Panc1 (cell line): ENCODE measurements around the gene AHRR. TPM values are rescaled to one million over a fixed set of nuclear protein-coding genes. Genes with fewer than 3 reads are reported as not detected.
"Not testable (repeated sequence)": the region's sequence is repeated elsewhere in the genome, so short reads cannot be mapped to it uniquely, and the experiment has no call there.

Experiments
- ATAC-seq: fragments of 200-7000 bp; cut with Tn5 transposase; 2 replicates; pipeline ENCODE4 v1.9.1; 2020; ENCODE audit warnings: mild to moderate bottlenecking, moderate library complexity
- BruUV-seq: library from RNA; stranded (reverse); fragments of 400-500 nt; replicated peaks from 2 replicates; lab custom pipeline; 2021; lab: Mats Ljungman, UMichigan
- CTCF ChIA-PET: fragments of 300-600 bp; sonication (Branson Sonifier 250); formaldehyde crosslinking; loops from one replicate; lab custom pipeline; 2022; ENCODE audit warnings: antibody characterized with exemption; lab: Charles Lee
- POLR2A ChIA-PET: fragments of 300-600 bp; sonication (Branson Sonifier 250); formaldehyde crosslinking; loops from one replicate; lab custom pipeline; 2022; ENCODE audit warnings: antibody characterized with exemption; lab: Charles Lee
- DNase-seq: peaks from one replicate; pipeline ENCODE4 v3.0.0-alpha.2; 2010; ENCODE audit warnings: low read depth, low spot score
- H3K27ac ChIP-seq: 2 replicates; pipeline ENCODE4 v1.5.1; 2011; ENCODE audit warnings: mild to moderate bottlenecking, low read length, inconsistent platforms
- H3K27me3 ChIP-seq: fragments of 200-500 bp; sonication (Bioruptor generic); 2 replicates; pipeline ENCODE4 v1.6.0; 2014; ENCODE audit warnings: low read length, inconsistent platforms; ENCODE audit not compliant: control insufficient read depth, insufficient read depth
- H3K36me3 ChIP-seq: fragments of 200-500 bp; sonication (Bioruptor generic); 2 replicates; pipeline ENCODE4 v1.5.1; 2014; ENCODE audit warnings: inconsistent platforms, mild to moderate bottlenecking, low read length, moderate library complexity; ENCODE audit not compliant: control insufficient read depth, insufficient read depth
- H3K4me1 ChIP-seq: 2 replicates; pipeline ENCODE4 v1.5.1; 2011; ENCODE audit warnings: inconsistent platforms, mild to moderate bottlenecking, low read length, moderate library complexity; ENCODE audit not compliant: control insufficient read depth, insufficient read depth
- H3K4me3 ChIP-seq, 2 experiments: 2 replicates each; pipeline ENCODE4 v1.5.1; 2011 to 2012; ENCODE audit warnings: low read depth in 2 of 2, low read length in 2 of 2, mild to moderate bottlenecking in 2 of 2, inconsistent platforms in 1 of 2, moderate library complexity in 1 of 2
- H3K9me3 ChIP-seq: fragments of 200-500 bp; sonication (Bioruptor generic); 2 replicates; pipeline ENCODE4 v1.5.1; 2014; ENCODE audit warnings: low read depth, mild to moderate bottlenecking, inconsistent platforms, low read length, moderate library complexity; ENCODE audit not compliant: control insufficient read depth, insufficient read depth
- CTCF ChIP-seq: fragments of 450-650 bp; IDR thresholded peaks from 2 replicates; pipeline ENCODE4 v1.5.1; 2017; ENCODE audit warnings: mild to moderate bottlenecking
- POLR2AphosphoS5 ChIP-seq: IDR thresholded peaks from 2 replicates; pipeline ENCODE4 v1.6.1; 2012; ENCODE audit warnings: mild to moderate bottlenecking, low read depth, low read length, moderate library complexity
- REST ChIP-seq, 2 experiments: IDR thresholded peaks; 2 replicates each; pipeline ENCODE4 v1.6.1; 2011 to 2012; ENCODE audit warnings: low read depth in 2 of 2, control low read depth in 1 of 2, low read length in 1 of 2, mild to moderate bottlenecking in 1 of 2, moderate library complexity in 1 of 2; ENCODE audit not compliant: insufficient read depth in 1 of 2
- SIN3A ChIP-seq: IDR thresholded peaks from 2 replicates; pipeline ENCODE4 v1.6.1; 2012; ENCODE audit warnings: low read depth, mild to moderate bottlenecking, low read length, moderate library complexity, borderline replicate concordance; ENCODE audit not compliant: insufficient read depth
- TCF7L2 ChIP-seq: IDR thresholded peaks from 2 replicates; pipeline ENCODE4 v1.6.1; 2011; ENCODE audit warnings: mild to moderate bottlenecking, low read depth, low read length, inconsistent platforms
- in situ Hi-C: cut with HindIII; loops from 2 replicates; pipeline ENCODE4 v1.10.0; 2016; ENCODE audit warnings: low sequenced_read_pairs, low pct_unique_long_range_greater_than_20kb
- intact Hi-C: fragments of 100-400 bp; cut with micrococcal nuclease; formaldehyde crosslinking; loops from one replicate; pipeline ENCODE4 v1.10.0; 2022; ENCODE audit not compliant: unreplicated experiment
- total RNA-seq: library from RNA; stranded (reverse); gene quantifications from one replicate; pipeline ENCODE4 v1.2.1, GENCODE V29; 2021; ENCODE audit not compliant: unreplicated experiment

The AHRR gene
- total RNA-seq, 1 experiment from 2014 or later: 23.6 TPM

- peaks cover 4% of the 10 kb centered on the region for H3K36me3 ChIP-seq
- H3K4me3 ChIP-seq: no peak overlapping the region
- intact Hi-C loops: no loop called here
- in situ Hi-C loops: no loop called here
- H3K9me3 ChIP-seq: no peaks in the 10 kb centered on the region
- POLR2A ChIA-PET: no interaction called here
- TF ChIP-seq POLR2AphosphoS5: no peak
- TF ChIP-seq TCF7L2: no peak
- no peak for TF ChIP-seq CTCF
- TF ChIP-seq REST (IDR thresholded peaks at IDR 0.05; ENCODE audit: insufficient read depth in 1 of 2, low read depth in 2 of 2, low read length in 1 of 2): no peak
- no peak for TF ChIP-seq SIN3A
- ATAC-seq (peak; percentile 32; the same call in 1 of the 2 replicates), DNase-seq (no peak)
- CTCF ChIA-PET: interaction anchor here (1.5 kb wide), 1 partner anchor 10 kb away, joined by 3 read pairs; no protein-coding TSS in a partner anchor
- H3K4me1 ChIP-seq: peaks cover 24% of the 10 kb centered on the region
- H3K27me3 ChIP-seq: no peaks in the 10 kb centered on the region
- BruUV-seq: no TSS peak
- H3K27ac ChIP-seq: no peak overlapping the region
Observed at GRCh38 chr5:307794-308579, 13.5 kb upstream of the AHRR start.

- Histone ChIP-seq H3K27me3 (no peaks in the 10 kb centered on the region), H3K36me3 (peaks cover 4% of the 10 kb centered on the region), H3K9me3 (no peaks in the 10 kb centered on the region), H3K4me3 (no peak overlapping the region), H3K4me1 (peaks cover 24% of the 10 kb centered on the region), H3K27ac (no peak overlapping the region)
- in situ Hi-C loops (no loop called here), intact Hi-C loops (no loop called here)
- BruUV-seq: no TSS peak
- CTCF ChIA-PET: interaction anchor here (1.5 kb wide), 1 partner anchor 9 kb away, joined by 3 read pairs; no protein-coding TSS in a partner anchor
- TF ChIP-seq POLR2AphosphoS5 (no peak), REST (IDR thresholded peaks at IDR 0.05; ENCODE audit: insufficient read depth in 1 of 2, low read depth in 2 of 2, low read length in 1 of 2) (no peak), SIN3A (no peak), CTCF (no peak), TCF7L2 (no peak)
- ATAC-seq: peak; percentile 66
- POLR2A ChIA-PET: no interaction called here
- no peak for DNase-seq
Observed at GRCh38 chr5:308672-309271, 12.7 kb upstream of the AHRR start.

DNA sequence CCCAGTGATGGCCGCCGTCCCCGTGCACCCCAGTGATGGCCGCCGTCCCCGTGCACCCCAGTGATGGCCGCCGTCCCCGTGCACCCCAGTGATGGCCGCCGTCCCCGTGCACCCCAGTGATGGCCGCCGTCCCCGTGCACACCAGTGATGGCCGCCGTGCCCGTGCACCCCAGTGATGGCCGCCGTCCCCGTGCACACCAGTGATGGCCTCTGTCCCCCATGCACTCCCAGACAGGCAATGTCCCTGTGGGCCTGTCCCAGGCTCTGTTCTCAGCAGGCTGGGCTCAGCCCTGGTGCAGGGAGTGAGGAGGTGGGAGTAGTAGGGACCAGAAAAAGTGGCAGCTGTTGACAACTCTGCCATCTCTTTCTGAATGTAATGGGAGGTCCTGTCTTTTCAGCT, 11.7 kb upstream of the AHRR start:
- intact Hi-C loops, in situ Hi-C loops, H3K36me3 ChIP-seq, BruUV-seq, CTCF ChIA-PET, H3K27ac ChIP-seq, DNase-seq, ATAC-seq, H3K9me3 ChIP-seq, POLR2A ChIA-PET, H3K27me3 ChIP-seq, H3K4me3 ChIP-seq: not testable (repeated sequence)
- H3K4me1 ChIP-seq: peaks cover 26% of the 10 kb centered on the region
